NCI-H345 treated with DMSO at 0.1 percent for 48 hours (cell line): ENCODE results near the gene PLS1.

Source experiments
- DNase-seq: peaks from one replicate; lab custom pipeline; 2025; ENCODE audit not compliant: unreplicated experiment; lab: John Stamatoyannopoulos, UW

PLS1 gene

GRCh38 chr3:142754494-142754893, 158.3 kb downstream of the PLS1 start:
- DNase-seq = no peak
